H1 (cell line): ENCODE measurements around the gene FAM83F. TPM values are rescaled to one million over a fixed set of nuclear protein-coding genes. Genes with fewer than 3 reads are reported as not detected.

Source experiments
- MAFK ChIP-seq: IDR thresholded peaks from 2 replicates; pipeline ENCODE4 v1.6.1; 2012; ENCODE audit warnings: low read depth, mild to moderate bottlenecking, improper control_type of control experiment, low read length
- NANOG ChIP-seq: IDR thresholded peaks from 2 replicates; pipeline ENCODE4 v1.6.1; 2011; ENCODE audit warnings: low read length, low read depth, mild to moderate bottlenecking, inconsistent platforms; ENCODE audit not compliant: insufficient read depth, poor library complexity, severe bottlenecking
- TCF12 ChIP-seq: IDR thresholded peaks from 2 replicates; pipeline ENCODE4 v1.6.1; 2011; ENCODE audit warnings: low read depth, mild to moderate bottlenecking, low read length
- YY1 ChIP-seq: IDR thresholded peaks from 2 replicates; pipeline ENCODE4 v1.6.1; 2011; ENCODE audit warnings: low read depth, mild to moderate bottlenecking, low read length
- polyA plus RNA-seq, 7 experiments: library from polyadenylated mRNA; depleted of rRNA in 3 of 7; stranded (reverse) in 5 of 7; unstranded in 2 of 7; fragments of >200 nt in 5 of 7; fragments of 200-250 nt in 2 of 7; gene quantifications; 1 replicate in 5 of 7; 2 replicates in 1 of 7; 4 replicates in 1 of 7; pipeline versions ENCODE4 v1.2.1 to v1.2.3, GENCODE V29; 2011 to 2013; ENCODE audit warnings: missing spikeins in 2 of 7, mixed read lengths in 2 of 7
- total RNA-seq: library from RNA; stranded (reverse); fragmentation: NEBNext Ultra II Directional; extraction: Animal tissue kit (Norgen Biotek cat#: 25700); gene quantifications from 2 replicates; pipeline ENCODE4 v1.2.1, GENCODE V29; 2021
- TF ChIP-seq, protein P1 (sequence below), 3 experiments: IDR thresholded peaks; 1 replicate in 2 of 3; 2 replicates in 1 of 3; pipeline versions ENCODE4 v1.5.1 to v1.6.1; 2011; ENCODE audit warnings: low read length in 3 of 3, mild to moderate bottlenecking in 3 of 3, inconsistent platforms in 2 of 3, low read depth in 1 of 3, moderate library complexity in 1 of 3; ENCODE audit not compliant: insufficient read depth in 1 of 3; ENCODE audit errors: control extremely low read depth in 1 of 3
- TF ChIP-seq, protein P2 (sequence below): fragments of 300-600 bp; sonication (generic); IDR thresholded peaks from 2 replicates; pipeline ENCODE4 v1.7.1; 2012; ENCODE audit warnings: low read length, moderate library complexity, mild to moderate bottlenecking, inconsistent platforms; ENCODE audit not compliant: insufficient replicate concordance

The FAM83F gene
- total and polyA plus RNA-seq, 2 of the 8 experiments (the other 6 are each of a cell fraction or from before 2014, with no cell fraction given): 8.6 to 18.9 TPM

GRCh38 chr22:39947220-39948216 lies 47.2 kb upstream of the FAM83F start (continued):
- TF ChIP-seq, protein P1, sequence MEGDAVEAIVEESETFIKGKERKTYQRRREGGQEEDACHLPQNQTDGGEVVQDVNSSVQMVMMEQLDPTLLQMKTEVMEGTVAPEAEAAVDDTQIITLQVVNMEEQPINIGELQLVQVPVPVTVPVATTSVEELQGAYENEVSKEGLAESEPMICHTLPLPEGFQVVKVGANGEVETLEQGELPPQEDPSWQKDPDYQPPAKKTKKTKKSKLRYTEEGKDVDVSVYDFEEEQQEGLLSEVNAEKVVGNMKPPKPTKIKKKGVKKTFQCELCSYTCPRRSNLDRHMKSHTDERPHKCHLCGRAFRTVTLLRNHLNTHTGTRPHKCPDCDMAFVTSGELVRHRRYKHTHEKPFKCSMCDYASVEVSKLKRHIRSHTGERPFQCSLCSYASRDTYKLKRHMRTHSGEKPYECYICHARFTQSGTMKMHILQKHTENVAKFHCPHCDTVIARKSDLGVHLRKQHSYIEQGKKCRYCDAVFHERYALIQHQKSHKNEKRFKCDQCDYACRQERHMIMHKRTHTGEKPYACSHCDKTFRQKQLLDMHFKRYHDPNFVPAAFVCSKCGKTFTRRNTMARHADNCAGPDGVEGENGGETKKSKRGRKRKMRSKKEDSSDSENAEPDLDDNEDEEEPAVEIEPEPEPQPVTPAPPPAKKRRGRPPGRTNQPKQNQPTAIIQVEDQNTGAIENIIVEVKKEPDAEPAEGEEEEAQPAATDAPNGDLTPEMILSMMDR (IDR thresholded peaks at IDR 0.05; ENCODE audit: control extremely low read depth in 1 of 3, insufficient read depth in 1 of 3, low read depth in 1 of 3, low read length in 3 of 3): no peak
- TF ChIP-seq NANOG (no peak), TCF12 (no peak), YY1 (no peak), MAFK (no peak)
- TF ChIP-seq, protein P2, sequence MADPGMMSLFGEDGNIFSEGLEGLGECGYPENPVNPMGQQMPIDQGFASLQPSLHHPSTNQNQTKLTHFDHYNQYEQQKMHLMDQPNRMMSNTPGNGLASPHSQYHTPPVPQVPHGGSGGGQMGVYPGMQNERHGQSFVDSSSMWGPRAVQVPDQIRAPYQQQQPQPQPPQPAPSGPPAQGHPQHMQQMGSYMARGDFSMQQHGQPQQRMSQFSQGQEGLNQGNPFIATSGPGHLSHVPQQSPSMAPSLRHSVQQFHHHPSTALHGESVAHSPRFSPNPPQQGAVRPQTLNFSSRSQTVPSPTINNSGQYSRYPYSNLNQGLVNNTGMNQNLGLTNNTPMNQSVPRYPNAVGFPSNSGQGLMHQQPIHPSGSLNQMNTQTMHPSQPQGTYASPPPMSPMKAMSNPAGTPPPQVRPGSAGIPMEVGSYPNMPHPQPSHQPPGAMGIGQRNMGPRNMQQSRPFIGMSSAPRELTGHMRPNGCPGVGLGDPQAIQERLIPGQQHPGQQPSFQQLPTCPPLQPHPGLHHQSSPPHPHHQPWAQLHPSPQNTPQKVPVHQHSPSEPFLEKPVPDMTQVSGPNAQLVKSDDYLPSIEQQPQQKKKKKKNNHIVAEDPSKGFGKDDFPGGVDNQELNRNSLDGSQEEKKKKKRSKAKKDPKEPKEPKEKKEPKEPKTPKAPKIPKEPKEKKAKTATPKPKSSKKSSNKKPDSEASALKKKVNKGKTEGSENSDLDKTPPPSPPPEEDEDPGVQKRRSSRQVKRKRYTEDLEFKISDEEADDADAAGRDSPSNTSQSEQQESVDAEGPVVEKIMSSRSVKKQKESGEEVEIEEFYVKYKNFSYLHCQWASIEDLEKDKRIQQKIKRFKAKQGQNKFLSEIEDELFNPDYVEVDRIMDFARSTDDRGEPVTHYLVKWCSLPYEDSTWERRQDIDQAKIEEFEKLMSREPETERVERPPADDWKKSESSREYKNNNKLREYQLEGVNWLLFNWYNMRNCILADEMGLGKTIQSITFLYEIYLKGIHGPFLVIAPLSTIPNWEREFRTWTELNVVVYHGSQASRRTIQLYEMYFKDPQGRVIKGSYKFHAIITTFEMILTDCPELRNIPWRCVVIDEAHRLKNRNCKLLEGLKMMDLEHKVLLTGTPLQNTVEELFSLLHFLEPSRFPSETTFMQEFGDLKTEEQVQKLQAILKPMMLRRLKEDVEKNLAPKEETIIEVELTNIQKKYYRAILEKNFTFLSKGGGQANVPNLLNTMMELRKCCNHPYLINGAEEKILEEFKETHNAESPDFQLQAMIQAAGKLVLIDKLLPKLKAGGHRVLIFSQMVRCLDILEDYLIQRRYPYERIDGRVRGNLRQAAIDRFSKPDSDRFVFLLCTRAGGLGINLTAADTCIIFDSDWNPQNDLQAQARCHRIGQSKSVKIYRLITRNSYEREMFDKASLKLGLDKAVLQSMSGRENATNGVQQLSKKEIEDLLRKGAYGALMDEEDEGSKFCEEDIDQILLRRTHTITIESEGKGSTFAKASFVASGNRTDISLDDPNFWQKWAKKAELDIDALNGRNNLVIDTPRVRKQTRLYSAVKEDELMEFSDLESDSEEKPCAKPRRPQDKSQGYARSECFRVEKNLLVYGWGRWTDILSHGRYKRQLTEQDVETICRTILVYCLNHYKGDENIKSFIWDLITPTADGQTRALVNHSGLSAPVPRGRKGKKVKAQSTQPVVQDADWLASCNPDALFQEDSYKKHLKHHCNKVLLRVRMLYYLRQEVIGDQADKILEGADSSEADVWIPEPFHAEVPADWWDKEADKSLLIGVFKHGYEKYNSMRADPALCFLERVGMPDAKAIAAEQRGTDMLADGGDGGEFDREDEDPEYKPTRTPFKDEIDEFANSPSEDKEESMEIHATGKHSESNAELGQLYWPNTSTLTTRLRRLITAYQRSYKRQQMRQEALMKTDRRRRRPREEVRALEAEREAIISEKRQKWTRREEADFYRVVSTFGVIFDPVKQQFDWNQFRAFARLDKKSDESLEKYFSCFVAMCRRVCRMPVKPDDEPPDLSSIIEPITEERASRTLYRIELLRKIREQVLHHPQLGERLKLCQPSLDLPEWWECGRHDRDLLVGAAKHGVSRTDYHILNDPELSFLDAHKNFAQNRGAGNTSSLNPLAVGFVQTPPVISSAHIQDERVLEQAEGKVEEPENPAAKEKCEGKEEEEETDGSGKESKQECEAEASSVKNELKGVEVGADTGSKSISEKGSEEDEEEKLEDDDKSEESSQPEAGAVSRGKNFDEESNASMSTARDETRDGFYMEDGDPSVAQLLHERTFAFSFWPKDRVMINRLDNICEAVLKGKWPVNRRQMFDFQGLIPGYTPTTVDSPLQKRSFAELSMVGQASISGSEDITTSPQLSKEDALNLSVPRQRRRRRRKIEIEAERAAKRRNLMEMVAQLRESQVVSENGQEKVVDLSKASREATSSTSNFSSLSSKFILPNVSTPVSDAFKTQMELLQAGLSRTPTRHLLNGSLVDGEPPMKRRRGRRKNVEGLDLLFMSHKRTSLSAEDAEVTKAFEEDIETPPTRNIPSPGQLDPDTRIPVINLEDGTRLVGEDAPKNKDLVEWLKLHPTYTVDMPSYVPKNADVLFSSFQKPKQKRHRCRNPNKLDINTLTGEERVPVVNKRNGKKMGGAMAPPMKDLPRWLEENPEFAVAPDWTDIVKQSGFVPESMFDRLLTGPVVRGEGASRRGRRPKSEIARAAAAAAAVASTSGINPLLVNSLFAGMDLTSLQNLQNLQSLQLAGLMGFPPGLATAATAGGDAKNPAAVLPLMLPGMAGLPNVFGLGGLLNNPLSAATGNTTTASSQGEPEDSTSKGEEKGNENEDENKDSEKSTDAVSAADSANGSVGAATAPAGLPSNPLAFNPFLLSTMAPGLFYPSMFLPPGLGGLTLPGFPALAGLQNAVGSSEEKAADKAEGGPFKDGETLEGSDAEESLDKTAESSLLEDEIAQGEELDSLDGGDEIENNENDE: no peak
